Measurements from ENCODE around the gene TRIM38. TPM values are rescaled to one million over a fixed set of nuclear protein-coding genes. Genes with fewer than 3 reads are reported as not detected.

Gene TRIM38
- total and polyA plus RNA-seq, 2 donors (not counting 3 experiments of a cell fraction or from before 2014, with no cell fraction given): 5.1 to 13.2 TPM

DNA sequence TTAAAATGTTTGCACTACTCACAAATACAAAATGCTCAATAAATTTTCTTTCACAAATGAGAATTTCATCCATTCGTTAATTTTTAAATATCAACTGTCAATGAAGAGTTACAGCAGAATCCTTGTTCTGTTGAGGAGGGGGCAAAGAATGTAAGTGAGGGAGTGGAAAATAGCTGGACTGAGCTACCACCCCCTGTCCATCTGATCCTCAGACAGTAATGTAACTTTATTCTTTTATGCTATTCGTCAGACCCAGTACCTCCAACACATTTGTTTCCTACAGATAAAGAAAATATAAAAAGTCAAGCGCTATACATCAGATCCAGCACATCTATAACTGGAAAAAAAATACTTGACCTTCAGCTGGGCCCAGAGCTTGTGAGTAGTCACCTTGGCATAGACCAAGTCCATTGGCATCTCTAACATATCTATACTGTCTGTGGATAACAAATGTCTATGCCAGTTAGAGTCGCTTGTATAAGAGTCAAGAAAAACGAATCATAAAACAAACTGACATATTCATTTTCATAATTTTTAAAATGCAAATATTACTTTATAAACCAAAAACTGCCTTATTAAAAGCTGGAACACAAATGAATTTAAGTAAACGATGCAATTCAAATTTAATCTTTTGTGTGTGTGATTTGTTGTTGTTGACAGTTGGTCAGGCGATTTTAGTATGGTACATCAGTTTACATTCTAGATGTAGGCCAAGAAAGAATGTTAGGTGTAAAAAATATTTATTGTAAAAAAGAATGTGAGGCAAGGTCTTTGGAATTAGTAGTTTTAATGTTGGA, 67.5 kb downstream of the TRIM38 start:
- BruUV-seq (replicated peaks): no TSS peak
- Histone ChIP-seq H4K20me1 (replicated peaks; ENCODE audit: control insufficient read depth, extremely low read depth, insufficient read depth, low read length) (no peaks in the 10 kb centered on the region), H3K79me2 (ENCODE audit: control insufficient read depth, insufficient read depth, low read length) (no peaks in the 10 kb centered on the region), H3K4me1 (ENCODE audit: control insufficient read depth, extremely low read depth, insufficient read depth, low read length) (peaks cover 40% of the 10 kb centered on the region), H3K4me2 (ENCODE audit: insufficient read depth, low read length) (no peak overlapping the region), H3K27ac (ENCODE audit: insufficient read depth, low read depth, low read length) (no peak overlapping the region), H3K9me3 (replicated peaks; ENCODE audit: control insufficient read depth, insufficient read depth, low read length) (no peaks in the 10 kb centered on the region), H3K9ac (replicated peaks; ENCODE audit: extremely low read depth, insufficient read depth, low read length) (no peak overlapping the region), H3K4me3 (replicated peaks in 1 of 3; ENCODE audit: insufficient read depth in 1 of 3, low read depth in 1 of 3, low read length in 3 of 3) (no peak overlapping the region), H3K9me1 (replicated peaks; ENCODE audit: control insufficient read depth, extremely low read depth, insufficient read depth, low read length) (no peaks in the 10 kb centered on the region), H3K36me3 (ENCODE audit: control insufficient read depth in 2 of 2, extremely low read depth in 1 of 2, insufficient read depth in 2 of 2, low read length in 2 of 2) (no peaks in the 10 kb centered on the region), H2AFZ (ENCODE audit: low read depth, low read length) (no peak overlapping the region), H3K27me3 (ENCODE audit: control insufficient read depth in 2 of 2, insufficient read depth in 2 of 2, low read length in 2 of 2) (no peaks in the 10 kb centered on the region)
- intact Hi-C loops (cut with micrococcal nuclease): loop anchor here (5.0 to 10.0 kb wide), 6 partner anchors 242 to 1862 kb away; a partner anchor contains a TSS
- dilution Hi-C loops (cut with MboI; ENCODE audit: extremely low pct_ligation_motif_present, low sequenced_read_pairs): no loop called here
- ChIA-PET POLR2A (interaction anchor here (4.2 to 4.8 kb wide), 3 partner anchors 9 to 16 kb away, joined by 33 to 84 read pairs (median 75); a partner anchor contains a TSS), CTCF (interaction anchor here (1.1 to 2.4 kb wide), 3 partner anchors 8 to 33 kb away, joined by 4 to 25 read pairs (median 9); a partner anchor contains a TSS)
- FAIRE-seq (no peak), DNase-seq (ENCODE audit: low read depth, low spot score) (no peak)
- TF ChIP-seq POLR2A (IDR thresholded peaks at IDR 0.05; ENCODE audit: low read depth, low read length) (no peak), POLR2AphosphoS5 (IDR thresholded peaks at IDR 0.05; ENCODE audit: insufficient read depth, low read depth, low read length) (no peak), FOS (IDR thresholded peaks at IDR 0.05; ENCODE audit: borderline replicate concordance, insufficient read depth, low read length) (no peak), JUN (IDR thresholded peaks at IDR 0.05; ENCODE audit: borderline replicate concordance, insufficient read depth, insufficient read length, low read depth) (no peak), MYC (IDR thresholded peaks at IDR 0.05; ENCODE audit: low read depth, low read length) (no peak), EZH2 (IDR thresholded peaks at IDR 0.05; ENCODE audit: borderline replicate concordance, low read depth, low read length, severe bottlenecking) (no peak), GATA2 (IDR thresholded peaks at IDR 0.05; ENCODE audit: insufficient read depth, insufficient read length, low read depth, low read length) (no peak)
- TF ChIP-seq, protein P1, sequence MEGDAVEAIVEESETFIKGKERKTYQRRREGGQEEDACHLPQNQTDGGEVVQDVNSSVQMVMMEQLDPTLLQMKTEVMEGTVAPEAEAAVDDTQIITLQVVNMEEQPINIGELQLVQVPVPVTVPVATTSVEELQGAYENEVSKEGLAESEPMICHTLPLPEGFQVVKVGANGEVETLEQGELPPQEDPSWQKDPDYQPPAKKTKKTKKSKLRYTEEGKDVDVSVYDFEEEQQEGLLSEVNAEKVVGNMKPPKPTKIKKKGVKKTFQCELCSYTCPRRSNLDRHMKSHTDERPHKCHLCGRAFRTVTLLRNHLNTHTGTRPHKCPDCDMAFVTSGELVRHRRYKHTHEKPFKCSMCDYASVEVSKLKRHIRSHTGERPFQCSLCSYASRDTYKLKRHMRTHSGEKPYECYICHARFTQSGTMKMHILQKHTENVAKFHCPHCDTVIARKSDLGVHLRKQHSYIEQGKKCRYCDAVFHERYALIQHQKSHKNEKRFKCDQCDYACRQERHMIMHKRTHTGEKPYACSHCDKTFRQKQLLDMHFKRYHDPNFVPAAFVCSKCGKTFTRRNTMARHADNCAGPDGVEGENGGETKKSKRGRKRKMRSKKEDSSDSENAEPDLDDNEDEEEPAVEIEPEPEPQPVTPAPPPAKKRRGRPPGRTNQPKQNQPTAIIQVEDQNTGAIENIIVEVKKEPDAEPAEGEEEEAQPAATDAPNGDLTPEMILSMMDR (IDR thresholded peaks at IDR 0.05; ENCODE audit: extremely low read depth in 1 of 2, insufficient read depth in 1 of 2, low read depth in 1 of 2, low read length in 2 of 2): no peak
- TF ChIP-seq, protein P2, sequence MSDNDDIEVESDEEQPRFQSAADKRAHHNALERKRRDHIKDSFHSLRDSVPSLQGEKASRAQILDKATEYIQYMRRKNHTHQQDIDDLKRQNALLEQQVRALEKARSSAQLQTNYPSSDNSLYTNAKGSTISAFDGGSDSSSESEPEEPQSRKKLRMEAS (IDR thresholded peaks at IDR 0.05; ENCODE audit: insufficient read depth, insufficient read length): no peak

Data from endothelial cell of umbilical vein (primary cell).